ENCODE measurements around the gene SYNDIG1.

SYNDIG1 gene

DNA sequence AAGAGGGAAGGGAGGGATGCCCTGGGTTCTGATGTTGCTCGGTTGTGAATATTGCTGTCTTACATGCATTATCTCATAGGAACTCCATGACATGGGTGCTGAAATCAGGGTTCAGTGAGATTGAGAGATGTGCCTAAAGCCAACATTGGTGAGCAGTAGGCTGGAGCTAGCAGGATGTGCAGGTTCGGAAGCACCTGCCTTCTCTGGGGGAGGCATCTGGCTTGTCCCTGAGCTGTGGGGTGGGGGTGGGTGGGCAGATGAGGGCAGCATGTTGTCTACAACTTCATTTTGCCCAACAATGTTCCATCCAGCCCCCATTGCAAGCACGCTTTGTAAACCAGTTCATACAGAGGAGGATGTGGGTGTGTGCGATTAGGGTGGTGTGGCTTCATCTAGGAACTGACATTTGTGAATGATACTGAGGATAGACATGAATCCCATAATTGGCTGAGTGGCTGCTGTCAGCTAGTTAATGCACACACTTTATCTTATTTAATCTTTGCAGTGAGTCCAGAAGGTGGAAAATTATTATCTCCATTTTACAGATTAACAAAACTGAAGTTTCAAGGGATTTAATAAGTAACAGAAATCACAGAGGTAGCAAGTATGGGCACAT is 119.4 kb downstream of the SYNDIG1 start:
- Histone ChIP-seq H3K4me3 (ENCODE audit: severe bottlenecking) (no peak overlapping the region), H3K9me3 (ENCODE audit: severe bottlenecking) (no peaks in the 10 kb centered on the region), H3K4me1 (ENCODE audit: insufficient read depth, poor library complexity, severe bottlenecking) (no peaks in the 10 kb centered on the region), H3K36me3 (ENCODE audit: low read depth) (no peaks in the 10 kb centered on the region), H3K27me3 (ENCODE audit: insufficient read depth, poor library complexity, severe bottlenecking) (no peaks in the 10 kb centered on the region), H3K27ac (ENCODE audit: poor library complexity, severe bottlenecking) (no peak overlapping the region)
- DNase-seq (ENCODE audit: low spot score) = no peak
- ATAC-seq (ENCODE audit: low read depth) = no peak
- TF ChIP-seq, protein P1, sequence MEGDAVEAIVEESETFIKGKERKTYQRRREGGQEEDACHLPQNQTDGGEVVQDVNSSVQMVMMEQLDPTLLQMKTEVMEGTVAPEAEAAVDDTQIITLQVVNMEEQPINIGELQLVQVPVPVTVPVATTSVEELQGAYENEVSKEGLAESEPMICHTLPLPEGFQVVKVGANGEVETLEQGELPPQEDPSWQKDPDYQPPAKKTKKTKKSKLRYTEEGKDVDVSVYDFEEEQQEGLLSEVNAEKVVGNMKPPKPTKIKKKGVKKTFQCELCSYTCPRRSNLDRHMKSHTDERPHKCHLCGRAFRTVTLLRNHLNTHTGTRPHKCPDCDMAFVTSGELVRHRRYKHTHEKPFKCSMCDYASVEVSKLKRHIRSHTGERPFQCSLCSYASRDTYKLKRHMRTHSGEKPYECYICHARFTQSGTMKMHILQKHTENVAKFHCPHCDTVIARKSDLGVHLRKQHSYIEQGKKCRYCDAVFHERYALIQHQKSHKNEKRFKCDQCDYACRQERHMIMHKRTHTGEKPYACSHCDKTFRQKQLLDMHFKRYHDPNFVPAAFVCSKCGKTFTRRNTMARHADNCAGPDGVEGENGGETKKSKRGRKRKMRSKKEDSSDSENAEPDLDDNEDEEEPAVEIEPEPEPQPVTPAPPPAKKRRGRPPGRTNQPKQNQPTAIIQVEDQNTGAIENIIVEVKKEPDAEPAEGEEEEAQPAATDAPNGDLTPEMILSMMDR (IDR thresholded peaks at IDR 0.05; ENCODE audit: poor library complexity, severe bottlenecking) = no peak

DNA sequence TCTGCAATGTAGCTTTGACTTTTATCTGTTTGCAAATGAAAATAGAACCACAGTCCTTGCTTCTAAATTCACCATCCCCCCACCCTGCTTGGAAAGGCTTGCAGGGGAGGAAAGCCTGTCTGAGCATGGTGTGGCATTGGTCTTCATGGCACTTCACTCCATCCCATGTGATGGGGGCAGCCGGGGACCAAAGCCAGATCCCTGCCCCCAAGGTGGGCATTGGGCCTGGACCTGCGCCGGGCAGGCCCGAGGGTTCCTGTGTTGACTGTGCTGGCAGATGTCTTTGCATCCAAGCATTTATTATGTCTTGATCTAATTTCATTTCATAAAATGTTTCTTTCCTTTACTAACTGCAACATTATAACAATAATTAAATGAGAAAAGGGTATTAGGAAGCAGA is 120.0 kb downstream of the SYNDIG1 start:
- DNase-seq (ENCODE audit: low spot score) (no peak), ATAC-seq (ENCODE audit: low read depth) (no peak)
- TF ChIP-seq, protein P1 (IDR thresholded peaks at IDR 0.05; ENCODE audit: poor library complexity, severe bottlenecking) = no peak
- H3K36me3 ChIP-seq (ENCODE audit: low read depth) = no peaks in the 10 kb centered on the region
- H3K4me3 ChIP-seq (ENCODE audit: severe bottlenecking) = no peak overlapping the region
- no peaks in the 10 kb centered on the region for H3K4me1 ChIP-seq (ENCODE audit: insufficient read depth, poor library complexity, severe bottlenecking)
- no peaks in the 10 kb centered on the region for H3K9me3 ChIP-seq (ENCODE audit: severe bottlenecking)
- H3K27me3 ChIP-seq (ENCODE audit: insufficient read depth, poor library complexity, severe bottlenecking) = no peaks in the 10 kb centered on the region
- H3K27ac ChIP-seq (ENCODE audit: poor library complexity, severe bottlenecking) = no peak overlapping the region

DNA sequence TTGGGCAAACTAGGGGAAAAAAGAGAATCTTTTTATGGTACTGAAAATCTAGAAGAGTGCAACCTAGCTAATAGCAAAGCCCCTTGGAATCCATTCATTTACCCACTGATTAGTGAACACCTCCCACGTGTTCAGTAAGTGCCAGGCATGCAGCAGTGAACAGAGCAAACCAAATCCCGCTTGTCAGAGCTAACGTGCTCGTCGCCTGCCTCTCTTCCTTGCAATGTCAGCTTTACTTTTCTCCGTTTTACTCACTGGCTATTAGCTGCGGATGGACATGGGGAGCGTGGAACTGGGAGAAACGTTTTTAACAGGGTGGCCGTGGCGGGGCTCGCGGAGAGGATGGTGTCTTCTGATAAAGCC is 120.4 kb downstream of the SYNDIG1 start:
- no peaks in the 10 kb centered on the region for H3K9me3 ChIP-seq (ENCODE audit: severe bottlenecking)
- H3K27me3 ChIP-seq (ENCODE audit: insufficient read depth, poor library complexity, severe bottlenecking) = no peaks in the 10 kb centered on the region
- H3K4me3 ChIP-seq (ENCODE audit: severe bottlenecking) = no peak overlapping the region
- no peaks in the 10 kb centered on the region for H3K36me3 ChIP-seq (ENCODE audit: low read depth)
- DNase-seq (ENCODE audit: low spot score) (no peak), ATAC-seq (ENCODE audit: low read depth) (no peak)
- TF ChIP-seq, protein P1 (IDR thresholded peaks at IDR 0.05; ENCODE audit: poor library complexity, severe bottlenecking) = no peak
- no peak overlapping the region for H3K27ac ChIP-seq (ENCODE audit: poor library complexity, severe bottlenecking)
- H3K4me1 ChIP-seq (ENCODE audit: insufficient read depth, poor library complexity, severe bottlenecking) = no peaks in the 10 kb centered on the region

DNA sequence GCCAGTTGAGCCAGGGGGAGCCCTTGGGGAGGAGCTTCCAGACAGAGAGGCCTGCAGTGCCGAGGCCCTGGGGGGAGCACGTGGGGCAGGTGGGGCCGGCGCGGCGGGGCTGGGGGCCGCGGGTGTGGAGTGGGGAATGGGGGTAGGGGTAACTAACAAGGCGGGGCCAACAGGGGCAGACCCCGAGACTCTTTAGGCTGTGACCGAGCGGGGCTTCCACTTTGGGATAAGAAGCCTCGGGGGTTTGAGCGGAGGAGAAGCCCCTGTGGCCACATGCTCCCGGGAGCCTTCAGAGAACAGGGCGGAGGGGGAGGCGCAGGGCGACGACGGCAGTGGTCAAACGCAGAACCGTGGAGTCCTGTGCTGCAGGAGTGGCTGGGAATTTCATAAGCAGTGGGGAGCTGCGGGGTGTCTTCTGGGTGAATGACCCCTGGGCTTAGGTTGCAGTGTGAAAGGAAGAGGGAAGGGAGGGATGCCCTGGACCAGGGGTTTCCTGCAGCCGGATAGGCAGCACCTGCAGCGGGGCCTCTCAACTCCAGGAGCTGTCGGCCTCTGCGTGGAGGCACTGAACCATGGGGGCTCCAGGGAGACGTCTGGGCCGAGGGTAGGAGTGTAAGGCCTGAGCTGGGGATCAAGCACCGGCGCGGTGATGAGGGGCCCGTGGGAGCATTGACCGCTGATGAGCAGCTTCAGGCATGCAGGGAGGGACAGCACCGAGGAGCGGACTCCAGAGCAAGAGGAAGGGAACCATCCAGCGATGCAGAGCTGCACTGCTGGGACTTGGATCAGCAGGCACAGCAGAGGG is 121.0 kb downstream of the SYNDIG1 start:
- Histone ChIP-seq H3K27ac (ENCODE audit: poor library complexity, severe bottlenecking) (no peak overlapping the region), H3K27me3 (ENCODE audit: insufficient read depth, poor library complexity, severe bottlenecking) (no peaks in the 10 kb centered on the region), H3K4me1 (ENCODE audit: insufficient read depth, poor library complexity, severe bottlenecking) (no peaks in the 10 kb centered on the region), H3K36me3 (ENCODE audit: low read depth) (no peaks in the 10 kb centered on the region), H3K4me3 (ENCODE audit: severe bottlenecking) (no peak overlapping the region), H3K9me3 (ENCODE audit: severe bottlenecking) (no peaks in the 10 kb centered on the region)
- DNase-seq (ENCODE audit: low spot score) (no peak), ATAC-seq (ENCODE audit: low read depth) (no peak)
- TF ChIP-seq, protein P1 (IDR thresholded peaks at IDR 0.05; ENCODE audit: poor library complexity, severe bottlenecking) = no peak

DNA sequence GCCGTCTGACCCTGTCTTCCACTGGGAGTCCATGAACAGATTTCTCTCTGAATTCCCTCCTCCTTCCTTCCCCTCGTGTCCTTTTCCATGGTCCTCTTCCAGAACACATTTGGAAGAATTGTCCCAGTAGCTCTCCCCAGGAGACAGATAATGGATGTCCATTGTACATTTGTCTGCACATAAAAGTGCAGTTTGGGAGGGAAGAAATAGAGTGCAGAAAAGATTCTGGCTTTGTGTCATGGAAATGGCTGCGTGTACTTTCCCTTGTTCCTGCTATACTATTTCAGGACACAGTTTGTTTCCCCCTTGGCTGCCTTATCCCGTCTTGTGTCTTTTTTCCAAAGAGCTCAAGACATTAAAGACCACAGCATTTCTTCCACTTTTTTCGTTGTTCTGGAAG is 127.6 kb downstream of the SYNDIG1 start:
- no peak overlapping the region for H3K27ac ChIP-seq (ENCODE audit: poor library complexity, severe bottlenecking)
- H3K9me3 ChIP-seq (ENCODE audit: severe bottlenecking) = peaks cover 2% of the 10 kb centered on the region
- peaks cover 3% of the 10 kb centered on the region for H3K27me3 ChIP-seq (ENCODE audit: insufficient read depth, poor library complexity, severe bottlenecking)
- ATAC-seq (ENCODE audit: low read depth) = no peak
- no peaks in the 10 kb centered on the region for H3K4me1 ChIP-seq (ENCODE audit: insufficient read depth, poor library complexity, severe bottlenecking)
- TF ChIP-seq, protein P1 (IDR thresholded peaks at IDR 0.05; ENCODE audit: poor library complexity, severe bottlenecking) = no peak
- no peak for DNase-seq (ENCODE audit: low spot score)
- no peaks in the 10 kb centered on the region for H3K36me3 ChIP-seq (ENCODE audit: low read depth)
- H3K4me3 ChIP-seq (ENCODE audit: severe bottlenecking) = no peak overlapping the region

Measured in RWPE2 (cell line).